ENCODE data around the gene PARP12.

The PARP12 gene

DNA sequence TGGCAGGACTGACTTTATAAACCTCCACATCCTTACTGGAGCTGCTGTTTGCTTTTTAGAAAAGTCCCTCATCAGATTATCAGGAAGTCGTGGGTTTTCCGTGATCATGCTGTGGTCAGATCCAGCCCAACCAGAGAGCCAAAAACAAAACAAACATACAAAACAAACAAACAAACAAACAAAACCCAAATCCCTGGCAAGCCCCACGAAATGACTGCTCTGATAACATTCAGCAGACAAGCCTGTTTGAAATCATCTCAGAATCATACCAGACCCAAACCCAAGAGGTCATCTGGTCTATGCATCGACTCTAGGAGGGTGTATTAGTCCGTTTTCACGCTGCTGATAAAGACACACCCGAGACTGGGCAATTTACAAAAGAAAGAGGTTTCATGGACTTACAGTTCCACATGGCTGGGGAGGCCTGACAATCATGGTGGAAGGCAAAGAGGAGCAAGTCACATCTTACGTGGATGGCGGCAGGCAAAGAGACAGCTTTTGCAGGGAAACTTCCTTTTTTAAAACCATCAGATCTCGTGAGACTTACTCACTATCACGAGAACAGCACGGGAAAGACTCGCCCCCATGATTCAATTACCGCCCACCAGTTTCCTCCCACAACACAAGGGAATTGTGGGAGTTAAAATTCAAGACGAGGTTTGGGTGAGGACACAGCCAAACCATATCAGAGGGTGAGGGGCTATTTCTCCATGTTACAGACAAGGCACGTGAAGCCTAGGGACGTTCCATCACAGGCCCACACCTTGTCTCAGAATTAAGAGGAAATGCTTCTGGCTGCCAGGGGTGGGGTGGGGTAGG lies 85.7 kb downstream of the PARP12 start:
- TF ChIP-seq TAF1 (IDR thresholded peaks at IDR 0.05; ENCODE audit: borderline replicate concordance, insufficient read depth, low read length) (no peak), POLR2AphosphoS5 (IDR thresholded peaks at IDR 0.05; ENCODE audit: low read depth, low read length) (no peak), SIN3A (IDR thresholded peaks at IDR 0.05; ENCODE audit: borderline replicate concordance, insufficient read depth, low read length) (no peak), FOXP2 (optimal IDR thresholded peaks at IDR 0.05; ENCODE audit: borderline replicate concordance, extremely low read depth, extremely low read length, insufficient read depth) (no peak)
- TF ChIP-seq, protein P1, sequence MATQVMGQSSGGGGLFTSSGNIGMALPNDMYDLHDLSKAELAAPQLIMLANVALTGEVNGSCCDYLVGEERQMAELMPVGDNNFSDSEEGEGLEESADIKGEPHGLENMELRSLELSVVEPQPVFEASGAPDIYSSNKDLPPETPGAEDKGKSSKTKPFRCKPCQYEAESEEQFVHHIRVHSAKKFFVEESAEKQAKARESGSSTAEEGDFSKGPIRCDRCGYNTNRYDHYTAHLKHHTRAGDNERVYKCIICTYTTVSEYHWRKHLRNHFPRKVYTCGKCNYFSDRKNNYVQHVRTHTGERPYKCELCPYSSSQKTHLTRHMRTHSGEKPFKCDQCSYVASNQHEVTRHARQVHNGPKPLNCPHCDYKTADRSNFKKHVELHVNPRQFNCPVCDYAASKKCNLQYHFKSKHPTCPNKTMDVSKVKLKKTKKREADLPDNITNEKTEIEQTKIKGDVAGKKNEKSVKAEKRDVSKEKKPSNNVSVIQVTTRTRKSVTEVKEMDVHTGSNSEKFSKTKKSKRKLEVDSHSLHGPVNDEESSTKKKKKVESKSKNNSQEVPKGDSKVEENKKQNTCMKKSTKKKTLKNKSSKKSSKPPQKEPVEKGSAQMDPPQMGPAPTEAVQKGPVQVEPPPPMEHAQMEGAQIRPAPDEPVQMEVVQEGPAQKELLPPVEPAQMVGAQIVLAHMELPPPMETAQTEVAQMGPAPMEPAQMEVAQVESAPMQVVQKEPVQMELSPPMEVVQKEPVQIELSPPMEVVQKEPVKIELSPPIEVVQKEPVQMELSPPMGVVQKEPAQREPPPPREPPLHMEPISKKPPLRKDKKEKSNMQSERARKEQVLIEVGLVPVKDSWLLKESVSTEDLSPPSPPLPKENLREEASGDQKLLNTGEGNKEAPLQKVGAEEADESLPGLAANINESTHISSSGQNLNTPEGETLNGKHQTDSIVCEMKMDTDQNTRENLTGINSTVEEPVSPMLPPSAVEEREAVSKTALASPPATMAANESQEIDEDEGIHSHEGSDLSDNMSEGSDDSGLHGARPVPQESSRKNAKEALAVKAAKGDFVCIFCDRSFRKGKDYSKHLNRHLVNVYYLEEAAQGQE (IDR thresholded peaks at IDR 0.05; ENCODE audit: insufficient read depth in 1 of 2, low read depth in 2 of 2, low read length in 2 of 2) = no peak

DNA sequence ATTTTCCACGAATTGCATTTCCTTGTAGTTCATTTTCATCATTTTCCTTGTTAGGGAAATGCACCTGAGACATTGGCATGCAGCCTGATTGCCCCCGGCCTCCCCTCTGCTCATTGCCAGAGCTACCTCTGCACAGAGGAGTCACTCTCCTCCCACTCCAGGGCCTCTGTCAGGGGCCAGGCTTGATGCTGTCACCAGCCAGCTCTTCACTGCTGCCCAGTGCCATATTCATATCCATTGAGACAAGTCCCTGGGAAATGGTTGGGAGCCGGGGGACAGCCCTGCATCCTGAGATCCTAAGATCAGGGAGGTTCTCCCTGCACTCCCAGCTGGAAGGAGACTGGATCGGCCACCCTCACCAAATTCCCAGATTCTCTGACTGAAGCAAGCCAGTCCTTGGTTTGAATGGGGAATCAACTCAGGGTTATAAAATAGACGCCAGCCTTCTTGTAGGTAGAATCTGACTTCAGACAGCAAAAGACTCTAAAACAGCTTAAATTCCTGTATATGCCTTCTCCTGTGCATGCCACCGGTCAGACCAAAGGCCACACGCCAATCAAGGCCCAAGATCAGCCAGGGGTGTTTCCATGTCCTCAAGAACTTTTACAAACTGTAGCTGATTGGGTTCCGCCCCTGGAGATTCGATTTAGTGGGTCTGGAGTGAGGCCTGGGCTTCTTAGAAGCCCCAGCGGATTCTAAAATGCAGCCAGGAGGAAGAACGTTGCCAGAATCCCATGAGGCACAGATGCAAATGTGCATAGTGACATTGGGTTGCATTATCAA lies 86.5 kb downstream of the PARP12 start:
- TF ChIP-seq POLR2AphosphoS5 (IDR thresholded peaks at IDR 0.05; ENCODE audit: low read depth, low read length) (no peak), FOXP2 (optimal IDR thresholded peaks at IDR 0.05; ENCODE audit: borderline replicate concordance, extremely low read depth, extremely low read length, insufficient read depth) (no peak), TAF1 (IDR thresholded peaks at IDR 0.05; ENCODE audit: borderline replicate concordance, insufficient read depth, low read length) (no peak), SIN3A (IDR thresholded peaks at IDR 0.05; ENCODE audit: borderline replicate concordance, insufficient read depth, low read length) (no peak)
- TF ChIP-seq, protein P1 (IDR thresholded peaks at IDR 0.05; ENCODE audit: insufficient read depth in 1 of 2, low read depth in 2 of 2, low read length in 2 of 2) = no peak

DNA sequence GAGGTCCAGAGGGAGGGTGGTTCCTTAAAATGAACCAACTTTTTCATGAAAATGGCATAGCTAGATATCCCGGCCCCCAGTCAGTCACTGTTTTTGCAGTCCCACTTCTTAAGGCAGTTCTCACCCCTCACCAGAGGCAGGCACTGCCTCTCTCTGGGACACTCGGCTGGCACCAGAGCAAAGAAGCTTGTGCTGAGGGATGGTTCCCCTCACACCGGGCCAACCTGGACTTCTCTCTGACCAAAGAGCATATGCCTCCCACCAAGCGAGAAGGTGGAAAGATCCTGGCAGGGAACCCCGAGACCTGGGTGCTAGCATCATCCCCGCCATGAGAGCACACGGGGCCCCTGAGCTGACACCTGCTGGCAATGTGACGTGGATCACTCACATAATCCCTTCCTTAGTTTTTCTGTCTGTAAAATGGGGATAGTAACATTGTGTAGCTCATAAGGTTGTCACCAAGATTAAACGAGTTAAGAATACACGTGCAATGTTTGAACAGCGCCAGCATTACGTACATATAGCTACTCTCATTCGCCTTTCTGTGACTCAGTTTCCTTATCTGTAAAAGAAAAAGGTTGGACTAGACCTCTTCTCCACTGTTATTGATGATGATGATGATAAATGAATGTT lies 88.5 kb downstream of the PARP12 start:
- TF ChIP-seq POLR2AphosphoS5 (IDR thresholded peaks at IDR 0.05; ENCODE audit: low read depth, low read length) (no peak), TAF1 (IDR thresholded peaks at IDR 0.05; ENCODE audit: borderline replicate concordance, insufficient read depth, low read length) (no peak), SIN3A (IDR thresholded peaks at IDR 0.05; ENCODE audit: borderline replicate concordance, insufficient read depth, low read length) (no peak), FOXP2 (optimal IDR thresholded peaks at IDR 0.05; ENCODE audit: borderline replicate concordance, extremely low read depth, extremely low read length, insufficient read depth) (no peak)
- TF ChIP-seq, protein P1 (IDR thresholded peaks at IDR 0.05; ENCODE audit: insufficient read depth in 1 of 2, low read depth in 2 of 2, low read length in 2 of 2) = no peak

Data from PFSK-1 (cell line).